Neutrophil (primary cell): ENCODE measurements around the gene SLAMF8.
A peak's percentile ranks its signal among the peaks of the same experiment; 100 is the strongest.

Source experiments
- H3K27ac ChIP-seq: fragments of 200-600 bp; sonication (generic); 2 replicates; pipeline ENCODE4 v1.5.1; 2016; ENCODE audit warnings: mild to moderate bottlenecking, moderate library complexity
- H3K27me3 ChIP-seq: fragments of 200-600 bp; sonication (generic); 2 replicates; pipeline ENCODE4 v1.6.0; 2016; ENCODE audit warnings: mild to moderate bottlenecking
- H3K36me3 ChIP-seq: fragments of 200-600 bp; sonication (generic); 2 replicates; pipeline ENCODE4 v1.5.1; 2017
- H3K4me1 ChIP-seq, 2 experiments: fragments of 200-600 bp in 1 of 2; sonication (generic) in 1 of 2; 1 replicate in 1 of 2; 2 replicates in 1 of 2; pipeline versions ENCODE4 v1.5.1 to v1.6.1; 2013 to 2016; ENCODE audit warnings: low read depth in 1 of 2, low read length in 1 of 2, mild to moderate bottlenecking in 1 of 2, moderate library complexity in 1 of 2; ENCODE audit not compliant: control insufficient read depth in 1 of 2, insufficient read depth in 1 of 2
- H3K4me3 ChIP-seq, 2 experiments: fragments of 200-600 bp in 1 of 2; sonication (generic) in 1 of 2; 1 replicate in 1 of 2; 2 replicates in 1 of 2; pipeline ENCODE4 v1.5.1; 2013 to 2016; ENCODE audit warnings: low read depth in 1 of 2, low read length in 1 of 2, mild to moderate bottlenecking in 1 of 2, moderate library complexity in 1 of 2
- H3K9me3 ChIP-seq: fragments of 200-600 bp; sonication (generic); 2 replicates; pipeline ENCODE4 v1.5.1; 2016
- TF ChIP-seq, protein P1 (sequence below): fragments of 200-600 bp; sonication (generic); IDR thresholded peaks from 2 replicates; pipeline ENCODE4 v1.5.1; 2016; ENCODE audit warnings: antibody characterized with exemption

SLAMF8 gene

GRCh38 chr1:159854693-159855192 is 28.1 kb downstream of the SLAMF8 start:
- Histone ChIP-seq H3K27ac (peak overlapping the region; percentile 32), H3K4me3 (peak overlapping the region; percentile 57 to 72), H3K36me3 (no peaks in the 10 kb centered on the region), H3K4me1 (peaks cover 18 to 22% of the 10 kb centered on the region in 2 experiments), H3K9me3 (no peaks in the 10 kb centered on the region), H3K27me3 (peaks cover 22% of the 10 kb centered on the region)
- TF ChIP-seq, protein P1, sequence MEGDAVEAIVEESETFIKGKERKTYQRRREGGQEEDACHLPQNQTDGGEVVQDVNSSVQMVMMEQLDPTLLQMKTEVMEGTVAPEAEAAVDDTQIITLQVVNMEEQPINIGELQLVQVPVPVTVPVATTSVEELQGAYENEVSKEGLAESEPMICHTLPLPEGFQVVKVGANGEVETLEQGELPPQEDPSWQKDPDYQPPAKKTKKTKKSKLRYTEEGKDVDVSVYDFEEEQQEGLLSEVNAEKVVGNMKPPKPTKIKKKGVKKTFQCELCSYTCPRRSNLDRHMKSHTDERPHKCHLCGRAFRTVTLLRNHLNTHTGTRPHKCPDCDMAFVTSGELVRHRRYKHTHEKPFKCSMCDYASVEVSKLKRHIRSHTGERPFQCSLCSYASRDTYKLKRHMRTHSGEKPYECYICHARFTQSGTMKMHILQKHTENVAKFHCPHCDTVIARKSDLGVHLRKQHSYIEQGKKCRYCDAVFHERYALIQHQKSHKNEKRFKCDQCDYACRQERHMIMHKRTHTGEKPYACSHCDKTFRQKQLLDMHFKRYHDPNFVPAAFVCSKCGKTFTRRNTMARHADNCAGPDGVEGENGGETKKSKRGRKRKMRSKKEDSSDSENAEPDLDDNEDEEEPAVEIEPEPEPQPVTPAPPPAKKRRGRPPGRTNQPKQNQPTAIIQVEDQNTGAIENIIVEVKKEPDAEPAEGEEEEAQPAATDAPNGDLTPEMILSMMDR: peak; percentile 44

- Histone ChIP-seq H3K4me1 (peaks cover 12 to 15% of the 10 kb centered on the region in 2 experiments), H3K4me3 (no peak overlapping the region), H3K36me3 (no peaks in the 10 kb centered on the region), H3K27me3 (peaks cover 22% of the 10 kb centered on the region), H3K27ac (no peak overlapping the region), H3K9me3 (no peaks in the 10 kb centered on the region)
- TF ChIP-seq, protein P1: no peak
Measured at GRCh38 chr1:159855709-159856108, 29.0 kb downstream of the SLAMF8 start.

GRCh38 chr1:159856576-159856975 is 29.9 kb downstream of the SLAMF8 start:
- Histone ChIP-seq H3K4me3 (no peak overlapping the region), H3K9me3 (no peaks in the 10 kb centered on the region), H3K27ac (no peak overlapping the region), H3K27me3 (peaks cover 22% of the 10 kb centered on the region), H3K36me3 (no peaks in the 10 kb centered on the region), H3K4me1 (peaks cover 12 to 15% of the 10 kb centered on the region in 2 experiments)
- TF ChIP-seq, protein P1: no peak

GRCh38 chr1:159857889-159858288 is 31.2 kb downstream of the SLAMF8 start:
- H3K27ac ChIP-seq: no peak overlapping the region
- H3K36me3 ChIP-seq: no peaks in the 10 kb centered on the region
- peaks cover 22% of the 10 kb centered on the region for H3K27me3 ChIP-seq
- peaks cover 12 to 15% of the 10 kb centered on the region in 2 experiments for H3K4me1 ChIP-seq
- no peak overlapping the region for H3K4me3 ChIP-seq
- TF ChIP-seq, protein P1: no peak
- H3K9me3 ChIP-seq: no peaks in the 10 kb centered on the region

- TF ChIP-seq, protein P1: no peak
- no peak overlapping the region for H3K27ac ChIP-seq
- H3K4me1 ChIP-seq: peaks cover 2 to 5% of the 10 kb centered on the region in 2 experiments
- H3K27me3 ChIP-seq: peaks cover 9% of the 10 kb centered on the region
- no peaks in the 10 kb centered on the region for H3K9me3 ChIP-seq
- H3K4me3 ChIP-seq: no peak overlapping the region
- H3K36me3 ChIP-seq: no peaks in the 10 kb centered on the region
Measured at GRCh38 chr1:159859767-159860322, 33.2 kb downstream of the SLAMF8 start.
